Right atrium auricular region (tissue), 2 donors: Measurements from ENCODE around the gene SLCO6A1. TPM values are rescaled to one million over a fixed set of nuclear protein-coding genes. Genes with fewer than 3 reads are reported as not detected.

Source experiments
- DNase-seq: peaks from one replicate; pipeline ENCODE4 v3.0.0-alpha.2; 2019; ENCODE audit warnings: low spot score
- H3K27ac ChIP-seq, 2 donors: fragments of 200-600 bp; sonication (generic); 1 replicate in 1 of 2; 2 replicates in 1 of 2; pipeline ENCODE4 v1.5.1; 2016 to 2019
- H3K27me3 ChIP-seq, 2 donors: fragments of 200-600 bp; sonication (generic); one replicate each; pipeline versions ENCODE4 v1.5.1 to v1.6.0; 2017 to 2019
- H3K36me3 ChIP-seq: fragments of 200-600 bp; sonication (generic); one replicate; pipeline ENCODE4 v1.5.1; 2016
- H3K4me1 ChIP-seq, 2 donors: fragments of 200-600 bp; sonication (generic); one replicate each; pipeline versions ENCODE4 v1.5.1 to v1.6.0; 2017 to 2019
- H3K4me3 ChIP-seq, 2 donors: fragments of 200-600 bp; sonication (generic); 1 replicate in 1 of 2; 2 replicates in 1 of 2; pipeline ENCODE4 v1.5.1; 2017 to 2019; ENCODE audit warnings: mild to moderate bottlenecking in 1 of 2, moderate library complexity in 1 of 2
- H3K9me3 ChIP-seq, 2 donors: fragments of 200-600 bp; sonication (generic); one replicate each; pipeline ENCODE4 v1.5.1; 2019
- total RNA-seq, 2 donors: library from RNA; depleted of rRNA; stranded (reverse); fragments of >200 nt; gene quantifications; one replicate each; pipeline ENCODE4 v1.1.0, GENCODE V29; 2016
- TF ChIP-seq, protein P1 (sequence below), 2 donors: fragments of 200-600 bp; sonication (generic); IDR thresholded peaks; one replicate each; pipeline ENCODE4 v1.5.1; 2019; ENCODE audit warnings: antibody characterized with exemption in 2 of 2

SLCO6A1 gene
- total RNA-seq, 2 donors from 2014 or later, result not detected

DNA sequence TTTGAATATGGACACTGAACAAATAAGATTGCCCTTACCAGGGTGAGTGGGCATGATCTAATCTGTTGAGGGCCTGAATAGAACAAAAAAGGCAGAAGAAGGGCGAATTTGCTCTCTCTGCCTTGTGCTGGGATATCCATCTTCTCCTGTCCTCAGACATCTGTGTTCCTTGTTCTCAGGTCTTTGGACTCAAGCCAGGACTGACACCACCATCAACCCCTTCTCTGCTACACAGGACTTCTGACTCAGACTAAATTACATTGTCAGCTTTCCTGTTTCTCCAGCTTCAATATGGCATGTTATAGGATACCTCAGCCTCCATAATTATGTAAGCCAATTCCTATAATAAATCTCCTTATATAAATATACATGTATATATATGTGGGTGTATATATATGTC is 40.8 kb upstream of the SLCO6A1 start:
- no peaks in the 10 kb centered on the region for H3K36me3 ChIP-seq
- TF ChIP-seq, protein P1, sequence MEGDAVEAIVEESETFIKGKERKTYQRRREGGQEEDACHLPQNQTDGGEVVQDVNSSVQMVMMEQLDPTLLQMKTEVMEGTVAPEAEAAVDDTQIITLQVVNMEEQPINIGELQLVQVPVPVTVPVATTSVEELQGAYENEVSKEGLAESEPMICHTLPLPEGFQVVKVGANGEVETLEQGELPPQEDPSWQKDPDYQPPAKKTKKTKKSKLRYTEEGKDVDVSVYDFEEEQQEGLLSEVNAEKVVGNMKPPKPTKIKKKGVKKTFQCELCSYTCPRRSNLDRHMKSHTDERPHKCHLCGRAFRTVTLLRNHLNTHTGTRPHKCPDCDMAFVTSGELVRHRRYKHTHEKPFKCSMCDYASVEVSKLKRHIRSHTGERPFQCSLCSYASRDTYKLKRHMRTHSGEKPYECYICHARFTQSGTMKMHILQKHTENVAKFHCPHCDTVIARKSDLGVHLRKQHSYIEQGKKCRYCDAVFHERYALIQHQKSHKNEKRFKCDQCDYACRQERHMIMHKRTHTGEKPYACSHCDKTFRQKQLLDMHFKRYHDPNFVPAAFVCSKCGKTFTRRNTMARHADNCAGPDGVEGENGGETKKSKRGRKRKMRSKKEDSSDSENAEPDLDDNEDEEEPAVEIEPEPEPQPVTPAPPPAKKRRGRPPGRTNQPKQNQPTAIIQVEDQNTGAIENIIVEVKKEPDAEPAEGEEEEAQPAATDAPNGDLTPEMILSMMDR (IDR thresholded peaks at IDR 0.05), result no peak

DNA sequence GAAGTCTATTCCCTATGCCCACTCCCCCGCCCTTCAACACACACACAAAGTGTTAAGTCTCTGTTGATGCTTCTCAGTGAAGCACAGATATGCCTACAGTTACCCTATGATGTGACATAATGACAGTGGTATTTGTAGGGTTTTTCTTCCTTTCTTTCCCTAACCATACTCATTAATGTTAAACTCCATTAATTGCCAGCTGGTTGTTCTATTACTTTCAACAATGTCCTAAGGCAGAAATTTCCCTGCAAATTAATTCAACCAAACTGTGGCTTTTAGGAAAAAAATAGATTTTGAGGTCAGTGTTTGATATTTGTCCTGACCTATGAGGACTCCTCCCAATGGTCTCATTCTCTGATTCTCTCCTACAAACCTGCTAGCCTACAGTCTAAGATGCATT is 38.2 kb upstream of the SLCO6A1 start:
- Histone ChIP-seq H3K4me3 (no peak overlapping the region), H3K36me3 (no peaks in the 10 kb centered on the region), H3K27ac (no peak overlapping the region), H3K27me3 (no peaks in the 10 kb centered on the region), H3K4me1 (peaks cover 0 to under 1% of the 10 kb centered on the region in 2 donors), H3K9me3 (peaks cover 0 to 8% of the 10 kb centered on the region in 2 donors)
- DNase-seq, result no peak
- TF ChIP-seq, protein P1 (IDR thresholded peaks at IDR 0.05), result no peak

More for the DNA sequence above, 40.8 kb upstream of the SLCO6A1 start:
- Histone ChIP-seq H3K27me3 (no peaks in the 10 kb centered on the region), H3K4me1 (no peaks in the 10 kb centered on the region), H3K9me3 (peaks cover 0 to 8% of the 10 kb centered on the region in 2 donors), H3K4me3 (no peak overlapping the region), H3K27ac (no peak overlapping the region)
- no peak for DNase-seq

DNA sequence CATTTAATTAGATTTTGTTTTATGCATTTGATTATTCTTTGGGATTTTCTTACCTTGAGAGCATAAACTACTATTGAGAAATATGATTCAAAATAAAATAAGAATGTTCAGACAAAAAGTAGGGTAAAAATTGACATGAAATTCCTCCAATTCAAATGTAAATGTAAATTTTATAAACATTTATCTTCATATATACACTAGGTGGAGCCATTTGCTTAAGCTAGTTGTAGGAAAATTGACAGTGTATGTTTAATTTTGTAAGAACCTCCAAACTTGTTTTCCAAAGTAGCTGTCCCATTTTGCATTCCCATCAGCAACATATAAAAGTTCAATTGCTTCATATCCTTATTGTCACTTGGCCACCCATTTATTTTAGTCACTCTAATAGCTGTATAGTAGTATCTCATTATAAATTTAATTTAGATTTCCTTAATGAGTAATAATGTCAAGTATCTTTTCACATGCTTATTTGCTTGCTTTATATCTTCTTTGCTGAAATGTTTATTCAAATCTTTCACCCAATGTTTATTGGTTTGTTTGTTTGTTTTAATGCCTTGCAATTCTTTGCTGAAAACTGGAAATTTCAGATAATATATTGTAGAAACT is 37.6 kb upstream of the SLCO6A1 start:
- Histone ChIP-seq H3K27me3 (no peaks in the 10 kb centered on the region), H3K4me1 (peaks cover 0 to 6% of the 10 kb centered on the region in 2 donors), H3K27ac (no peak overlapping the region), H3K4me3 (no peak overlapping the region), H3K36me3 (no peaks in the 10 kb centered on the region), H3K9me3 (peaks cover 0 to 5% of the 10 kb centered on the region in 2 donors)
- TF ChIP-seq, protein P1 (IDR thresholded peaks at IDR 0.05), result peak in 1 of 2 donors; percentile 59
- no peak for DNase-seq

DNA sequence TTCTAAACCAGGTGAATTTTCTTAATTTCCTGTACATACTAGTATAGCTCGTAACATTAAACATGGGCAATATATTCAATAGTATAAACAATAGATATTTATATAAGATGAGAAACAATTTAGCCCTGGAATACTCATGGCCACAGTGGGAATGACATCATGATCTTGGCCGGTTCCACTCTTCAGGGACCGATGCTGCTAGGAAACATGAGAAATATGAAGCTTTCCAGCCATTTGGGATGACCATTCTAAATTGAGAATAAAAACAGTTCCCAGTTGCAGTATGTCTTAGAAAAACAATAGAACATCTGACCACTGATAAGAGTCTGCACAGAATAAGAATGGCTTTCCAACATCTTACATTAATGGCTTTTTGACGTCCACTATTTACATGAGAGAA is 33.3 kb upstream of the SLCO6A1 start:
- Histone ChIP-seq H3K4me1 (peaks cover 0 to 15% of the 10 kb centered on the region in 2 donors), H3K4me3 (no peak overlapping the region), H3K27ac (no peak overlapping the region), H3K9me3 (no peaks in the 10 kb centered on the region), H3K27me3 (no peaks in the 10 kb centered on the region), H3K36me3 (no peaks in the 10 kb centered on the region)
- DNase-seq, result no peak
- TF ChIP-seq, protein P1 (IDR thresholded peaks at IDR 0.05), result no peak

DNA sequence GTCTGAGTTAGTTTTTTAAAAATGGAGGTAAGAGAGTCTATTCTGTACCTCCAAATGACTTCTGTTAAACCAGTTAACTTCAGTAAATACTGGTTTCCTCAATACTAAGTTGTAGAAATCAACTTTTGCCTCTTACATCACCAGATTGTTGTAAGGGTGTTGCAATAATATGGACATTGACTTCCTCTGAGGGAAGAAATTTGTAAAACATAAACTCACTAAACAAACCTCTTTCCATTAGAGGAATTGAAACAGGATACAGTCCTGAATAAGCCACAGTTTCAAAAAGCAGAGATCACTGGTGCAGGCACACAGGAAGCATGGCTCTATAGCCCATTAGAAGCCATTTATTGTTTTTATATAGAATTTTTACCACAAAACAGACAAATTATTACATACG is 32.7 kb upstream of the SLCO6A1 start:
- Histone ChIP-seq H3K9me3 (no peaks in the 10 kb centered on the region), H3K27ac (no peak overlapping the region), H3K36me3 (no peaks in the 10 kb centered on the region), H3K4me1 (peaks cover 0 to 15% of the 10 kb centered on the region in 2 donors), H3K4me3 (no peak overlapping the region), H3K27me3 (no peaks in the 10 kb centered on the region)
- TF ChIP-seq, protein P1 (IDR thresholded peaks at IDR 0.05), result no peak
- DNase-seq, result no peak

DNA sequence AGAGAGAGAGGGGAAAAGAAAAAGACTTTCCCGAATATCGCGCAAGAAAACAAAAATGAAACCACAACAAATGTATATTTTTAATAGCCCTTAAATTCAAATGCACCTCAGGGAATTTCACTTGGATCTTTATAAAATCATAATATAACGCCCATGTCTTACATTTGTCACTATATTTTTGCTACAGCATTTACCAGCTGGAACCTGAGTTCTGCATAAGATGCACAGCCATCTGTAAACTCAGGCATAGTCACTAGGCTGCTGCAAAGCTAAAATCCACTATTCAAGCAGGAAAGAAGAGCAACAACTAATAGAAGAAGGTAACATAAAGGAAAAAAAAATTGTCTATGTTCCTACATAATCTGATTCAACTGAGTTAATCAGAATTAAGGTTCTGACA is 30.6 kb upstream of the SLCO6A1 start:
- no peak overlapping the region for H3K27ac ChIP-seq
- no peak overlapping the region for H3K4me3 ChIP-seq
- H3K27me3 ChIP-seq, result no peaks in the 10 kb centered on the region
- TF ChIP-seq, protein P1 (IDR thresholded peaks at IDR 0.05), result no peak
- no peak for DNase-seq
- H3K4me1 ChIP-seq, result peaks cover 0 to 15% of the 10 kb centered on the region in 2 donors
- no peaks in the 10 kb centered on the region for H3K36me3 ChIP-seq
- peaks cover 0 to 6% of the 10 kb centered on the region in 2 donors for H3K9me3 ChIP-seq
